Measurements from ENCODE around the gene UBE2F.

Gene UBE2F

GRCh38 chr2:238080518-238080917, 113.7 kb downstream of the UBE2F start:
- no peak for DNase-seq (ENCODE audit: low read depth)

- DNase-seq (ENCODE audit: low read depth), result no peak
These were observed 114.3 kb downstream of the UBE2F start for GRCh38 chr2:238081150-238081549.

- DNase-seq (ENCODE audit: low read depth), result no peak
These were observed 114.7 kb downstream of the UBE2F start for GRCh38 chr2:238081561-238081960.

- DNase-seq (ENCODE audit: low read depth), result no peak
These were observed 115.3 kb downstream of the UBE2F start for GRCh38 chr2:238082151-238082550.

- no peak for DNase-seq (ENCODE audit: low read depth)
These were observed 116.0 kb downstream of the UBE2F start for GRCh38 chr2:238082827-238083226.

- no peak for DNase-seq (ENCODE audit: low read depth)
These were observed 117.1 kb downstream of the UBE2F start for GRCh38 chr2:238083919-238084318.

GRCh38 chr2:238084761-238085160, 117.9 kb downstream of the UBE2F start:
- DNase-seq (ENCODE audit: low read depth), result no peak

GRCh38 chr2:238085899-238086298, 119.1 kb downstream of the UBE2F start:
- no peak for DNase-seq (ENCODE audit: low read depth)

- no peak for DNase-seq (ENCODE audit: low read depth)
These were observed 120.4 kb downstream of the UBE2F start for GRCh38 chr2:238087211-238087610.

- DNase-seq (ENCODE audit: low read depth), result no peak
These were observed 124.1 kb downstream of the UBE2F start for GRCh38 chr2:238090887-238091286.

- no peak for DNase-seq (ENCODE audit: low read depth)
These were observed 124.7 kb downstream of the UBE2F start for GRCh38 chr2:238091436-238092060.
